Measurements from ENCODE around the gene ACTL7A.

DNA sequence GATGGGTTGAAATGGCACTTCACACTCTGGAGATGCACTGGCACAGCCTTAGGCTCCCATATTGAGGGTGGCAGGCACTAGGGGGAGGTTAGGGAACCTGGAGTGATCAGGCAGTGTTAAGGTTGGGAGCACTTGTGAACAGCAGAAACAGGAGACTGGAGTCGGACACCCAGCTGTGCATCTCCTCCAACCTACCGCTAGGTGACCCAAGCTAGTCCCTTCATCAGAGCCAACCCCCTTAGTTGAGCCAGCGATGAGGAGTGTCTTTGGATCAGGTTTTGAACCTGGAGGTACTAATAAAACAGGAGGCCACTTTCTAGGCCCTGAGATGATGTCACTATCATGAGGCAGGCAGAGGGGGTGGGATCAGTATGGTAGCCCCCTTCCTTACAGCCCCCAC is 8.0 kb upstream of the ACTL7A start:
- TF ChIP-seq, protein P1, sequence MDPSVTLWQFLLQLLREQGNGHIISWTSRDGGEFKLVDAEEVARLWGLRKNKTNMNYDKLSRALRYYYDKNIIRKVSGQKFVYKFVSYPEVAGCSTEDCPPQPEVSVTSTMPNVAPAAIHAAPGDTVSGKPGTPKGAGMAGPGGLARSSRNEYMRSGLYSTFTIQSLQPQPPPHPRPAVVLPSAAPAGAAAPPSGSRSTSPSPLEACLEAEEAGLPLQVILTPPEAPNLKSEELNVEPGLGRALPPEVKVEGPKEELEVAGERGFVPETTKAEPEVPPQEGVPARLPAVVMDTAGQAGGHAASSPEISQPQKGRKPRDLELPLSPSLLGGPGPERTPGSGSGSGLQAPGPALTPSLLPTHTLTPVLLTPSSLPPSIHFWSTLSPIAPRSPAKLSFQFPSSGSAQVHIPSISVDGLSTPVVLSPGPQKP (IDR thresholded peaks at IDR 0.05; ENCODE audit: low read depth, low read length) = no peak
- no peak for TF ChIP-seq CEBPB (IDR thresholded peaks at IDR 0.05)
- TF ChIP-seq, protein P2, sequence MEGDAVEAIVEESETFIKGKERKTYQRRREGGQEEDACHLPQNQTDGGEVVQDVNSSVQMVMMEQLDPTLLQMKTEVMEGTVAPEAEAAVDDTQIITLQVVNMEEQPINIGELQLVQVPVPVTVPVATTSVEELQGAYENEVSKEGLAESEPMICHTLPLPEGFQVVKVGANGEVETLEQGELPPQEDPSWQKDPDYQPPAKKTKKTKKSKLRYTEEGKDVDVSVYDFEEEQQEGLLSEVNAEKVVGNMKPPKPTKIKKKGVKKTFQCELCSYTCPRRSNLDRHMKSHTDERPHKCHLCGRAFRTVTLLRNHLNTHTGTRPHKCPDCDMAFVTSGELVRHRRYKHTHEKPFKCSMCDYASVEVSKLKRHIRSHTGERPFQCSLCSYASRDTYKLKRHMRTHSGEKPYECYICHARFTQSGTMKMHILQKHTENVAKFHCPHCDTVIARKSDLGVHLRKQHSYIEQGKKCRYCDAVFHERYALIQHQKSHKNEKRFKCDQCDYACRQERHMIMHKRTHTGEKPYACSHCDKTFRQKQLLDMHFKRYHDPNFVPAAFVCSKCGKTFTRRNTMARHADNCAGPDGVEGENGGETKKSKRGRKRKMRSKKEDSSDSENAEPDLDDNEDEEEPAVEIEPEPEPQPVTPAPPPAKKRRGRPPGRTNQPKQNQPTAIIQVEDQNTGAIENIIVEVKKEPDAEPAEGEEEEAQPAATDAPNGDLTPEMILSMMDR (IDR thresholded peaks at IDR 0.05) = no peak
- no peak for TF ChIP-seq RAD21 (conservative IDR thresholded peaks at IDR 0.05 in 1 of 2, IDR thresholded peaks at IDR 0.05 in 1 of 2)

Data from A549 (cell line).